ENCODE results near the gene MARCO.
"Not testable (repeated sequence)": the region's sequence is repeated elsewhere in the genome, so short reads cannot be mapped to it uniquely, and the experiment has no call there.

The MARCO gene

GRCh38 chr2:118978064-118978463, 36.1 kb downstream of the MARCO start:
- no peak for DNase-seq

GRCh38 chr2:118979152-118979861, 37.3 kb downstream of the MARCO start:
- DNase-seq = no peak

- no peak for DNase-seq
Observed at GRCh38 chr2:118980022-118980421, 38.0 kb downstream of the MARCO start.

- DNase-seq = no peak
Observed at GRCh38 chr2:118980573-118980972, 38.6 kb downstream of the MARCO start.

GRCh38 chr2:118981632-118982031, 39.6 kb downstream of the MARCO start:
- no peak for DNase-seq

GRCh38 chr2:118982039-118982438, 40.0 kb downstream of the MARCO start:
- DNase-seq = no peak

- no peak for DNase-seq
Observed at GRCh38 chr2:118983133-118983532, 41.1 kb downstream of the MARCO start.

- DNase-seq = no peak
Observed at GRCh38 chr2:118983915-118984314, 41.9 kb downstream of the MARCO start.

- DNase-seq = no peak
Observed at GRCh38 chr2:118986738-118987137, 44.7 kb downstream of the MARCO start.

GRCh38 chr2:118987886-118988285, 45.9 kb downstream of the MARCO start:
- no peak for DNase-seq

GRCh38 chr2:118988706-118989105, 46.7 kb downstream of the MARCO start:
- DNase-seq = no peak

- no peak for DNase-seq
Observed at GRCh38 chr2:118989481-118989880, 47.5 kb downstream of the MARCO start.

- DNase-seq = no peak
Observed at GRCh38 chr2:118990757-118991545, 49.0 kb downstream of the MARCO start.

GRCh38 chr2:118991554-118991953, 49.6 kb downstream of the MARCO start:
- DNase-seq = no peak

GRCh38 chr2:118992740-118993391, 50.9 kb downstream of the MARCO start:
- DNase-seq = no peak

- DNase-seq = no peak
Observed at GRCh38 chr2:118993392-118993752, 51.4 kb downstream of the MARCO start.

GRCh38 chr2:118994172-118994700, 52.2 kb downstream of the MARCO start:
- no peak for DNase-seq

- DNase-seq = no peak
Observed at GRCh38 chr2:118994778-118995177, 52.8 kb downstream of the MARCO start.

- not testable (repeated sequence) for DNase-seq
Observed at GRCh38 chr2:119003856-119004255, 61.9 kb downstream of the MARCO start.

GRCh38 chr2:119004602-119005001, 62.6 kb downstream of the MARCO start:
- no peak for DNase-seq

- no peak for DNase-seq
Observed at GRCh38 chr2:119005051-119005450, 63.1 kb downstream of the MARCO start.

- DNase-seq = no peak
Observed at GRCh38 chr2:119005555-119005954, 63.6 kb downstream of the MARCO start.

GRCh38 chr2:119006441-119006840, 64.4 kb downstream of the MARCO start:
- no peak for DNase-seq

- no peak for DNase-seq
Observed at GRCh38 chr2:119008108-119008507, 66.1 kb downstream of the MARCO start.
